Upper lobe of left lung (tissue), 6 donors: ENCODE results near the gene SLC25A13. TPM values are rescaled to one million over a fixed set of nuclear protein-coding genes. Genes with fewer than 3 reads are reported as not detected.

Source experiments
- ATAC-seq, 2 donors: fragments of 200-7000 bp; cut with Tn5 transposase; one replicate each; pipeline ENCODE4 v1.9.1; 2022; ENCODE audit warnings: mild to moderate bottlenecking in 2 of 2, moderate library complexity in 2 of 2; ENCODE audit not compliant: low FRiP score in 2 of 2
- DNase-seq, 2 donors: peaks; one replicate each; pipeline ENCODE4 v3.0.0-alpha.2; 2019 to 2020
- H3K27ac ChIP-seq, 4 donors: fragments of 200-600 bp; sonication (generic); one replicate each; pipeline ENCODE4 v1.5.1; 2016 to 2019
- H3K27me3 ChIP-seq, 4 donors: fragments of 200-600 bp; sonication (generic); one replicate each; pipeline ENCODE4 v1.5.1; 2017 to 2019
- H3K36me3 ChIP-seq, 4 donors: fragments of 200-600 bp; sonication (generic); one replicate each; pipeline ENCODE4 v1.5.1; 2016 to 2019
- H3K4me1 ChIP-seq, 4 donors: fragments of 200-600 bp; sonication (generic); one replicate each; pipeline ENCODE4 v1.5.1; 2018 to 2019
- H3K4me3 ChIP-seq, 4 donors: fragments of 200-600 bp; sonication (generic); one replicate each; pipeline ENCODE4 v1.5.1; 2017 to 2019; ENCODE audit warnings: mild to moderate bottlenecking in 2 of 4, moderate library complexity in 1 of 4
- H3K9me3 ChIP-seq, 4 donors: fragments of 200-600 bp; sonication (generic); one replicate each; pipeline ENCODE4 v1.5.1; 2018 to 2019
- CTCF ChIP-seq, 6 experiments: fragments of 450-650 bp in 4 of 6; fragments of 200-600 bp in 2 of 6; sonication (generic) in 2 of 6; IDR thresholded peaks; one replicate each; pipeline ENCODE4 v1.5.1; 2016 to 2019; ENCODE audit warnings: antibody characterized with exemption in 6 of 6
- EP300 ChIP-seq, 4 donors: sonication (generic); formaldehyde crosslinking; IDR thresholded peaks; one replicate each; pipeline ENCODE4 v1.5.1; 2017; ENCODE audit warnings: antibody characterized with exemption in 4 of 4, control low read depth in 2 of 4
- POLR2A ChIP-seq, 4 donors: fragments of 450-650 bp; IDR thresholded peaks; one replicate each; pipeline ENCODE4 v1.5.1; 2016 to 2017; ENCODE audit warnings: antibody characterized with exemption in 4 of 4, mild to moderate bottlenecking in 2 of 4
- POLR2AphosphoS5 ChIP-seq, 2 donors: sonication (generic); formaldehyde crosslinking; IDR thresholded peaks; one replicate each; pipeline ENCODE4 v1.5.1; 2017; ENCODE audit warnings: antibody characterized with exemption in 2 of 2
- WGBS, 2 donors: methylation state at CpG; one replicate each; pipeline ENCODE4 v1.1.5; 2017 to 2018; 5-methylcytosine and 5-hydroxymethylcytosine counted together
- total RNA-seq, 6 donors: library from RNA; depleted of rRNA in 4 of 6; stranded (reverse); fragments of >200 nt in 4 of 6; gene quantifications; one replicate each; pipeline versions ENCODE4 v1.1.0 to v1.2.1, GENCODE V29; 2016 to 2021
- donor health status: DM: no; HTN: no; CAD: no; lungs with moderate emphysema.
- donor health status: DM: no; HTN: yes; CAD: no; lungs with severe emphysema.

Gene SLC25A13
- total RNA-seq, 6 donors from 2014 or later: 21.4 to 39.7 (median 30.8) TPM

- H3K27me3 ChIP-seq: no peaks in the 10 kb centered on the region
- H3K4me3 ChIP-seq: no peak overlapping the region
- H3K36me3 ChIP-seq: no peaks in the 10 kb centered on the region
- no peak for ATAC-seq
- H3K4me1 ChIP-seq: no peaks in the 10 kb centered on the region
- no peak overlapping the region for H3K27ac ChIP-seq
- 73 to 85% methylated on average over 2 of the region's 2 CpGs for WGBS, 2 donors
- DNase-seq: no peak
- H3K9me3 ChIP-seq: no peaks in the 10 kb centered on the region
- TF ChIP-seq POLR2A (IDR thresholded peaks at IDR 0.05): no peak
- peak in 1 of 4 donors; percentile 20 for TF ChIP-seq EP300 (IDR thresholded peaks at IDR 0.05)
Observed at GRCh38 chr7:96331233-96331632, 9.3 kb upstream of the SLC25A13 start.

GRCh38 chr7:96330193-96330592 is 8.3 kb upstream of the SLC25A13 start:
- ATAC-seq (no peak), DNase-seq (no peak)
- Histone ChIP-seq H3K9me3 (no peaks in the 10 kb centered on the region), H3K36me3 (no peaks in the 10 kb centered on the region), H3K4me1 (no peaks in the 10 kb centered on the region), H3K27ac (no peak overlapping the region), H3K27me3 (no peaks in the 10 kb centered on the region), H3K4me3 (no peak overlapping the region)
- 79 to 81% methylated on average over 2 of the region's 2 CpGs for WGBS, 2 donors
- TF ChIP-seq CTCF (IDR thresholded peaks at IDR 0.05): no peak
- TF ChIP-seq POLR2AphosphoS5 (IDR thresholded peaks at IDR 0.05): no peak
- no peak for TF ChIP-seq POLR2A (IDR thresholded peaks at IDR 0.05)
- TF ChIP-seq EP300 (IDR thresholded peaks at IDR 0.05): no peak

GRCh38 chr7:96329241-96329640 is 7.3 kb upstream of the SLC25A13 start:
- Histone ChIP-seq H3K27ac (no peak overlapping the region), H3K4me1 (no peaks in the 10 kb centered on the region), H3K27me3 (no peaks in the 10 kb centered on the region), H3K9me3 (no peaks in the 10 kb centered on the region), H3K4me3 (no peak overlapping the region), H3K36me3 (no peaks in the 10 kb centered on the region)
- 44 to 91% methylated on average over 1 of the region's 1 CpG for WGBS, 2 donors
- DNase-seq: no peak
- TF ChIP-seq CTCF (IDR thresholded peaks at IDR 0.05): no peak
- no peak for ATAC-seq

- H3K36me3 ChIP-seq: no peaks in the 10 kb centered on the region
- H3K9me3 ChIP-seq: no peaks in the 10 kb centered on the region
- no peaks in the 10 kb centered on the region for H3K4me1 ChIP-seq
- ATAC-seq: no peak
- no peak overlapping the region for H3K27ac ChIP-seq
- DNase-seq: no peak
- WGBS, 2 donors: 74 to 81% methylated on average over 1 of the region's 1 CpG
- H3K4me3 ChIP-seq: no peak overlapping the region
- no peak for TF ChIP-seq CTCF (IDR thresholded peaks at IDR 0.05)
- TF ChIP-seq POLR2AphosphoS5 (IDR thresholded peaks at IDR 0.05): no peak
- H3K27me3 ChIP-seq: no peaks in the 10 kb centered on the region
Observed at GRCh38 chr7:96328016-96328415, 6.1 kb upstream of the SLC25A13 start.

DNA sequence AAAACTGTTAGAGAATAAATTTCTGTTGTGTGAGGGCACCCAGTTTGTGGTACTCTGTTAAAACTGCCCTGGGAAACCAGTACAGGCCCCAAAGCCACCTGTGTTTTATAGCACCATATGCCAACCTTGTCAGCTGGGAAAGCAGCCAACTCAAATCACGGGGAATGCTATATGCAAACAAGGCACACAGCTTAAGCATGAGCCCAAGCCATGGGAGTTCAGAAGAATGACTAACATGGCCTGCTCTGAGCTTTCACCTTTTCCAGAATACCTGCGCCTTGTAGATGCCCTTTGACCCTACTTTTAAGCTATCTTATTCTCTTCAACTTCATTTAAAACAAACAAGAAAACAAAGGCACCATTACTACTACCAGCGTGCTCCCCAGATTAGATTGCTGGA is 5.5 kb upstream of the SLC25A13 start:
- 60 to 64% methylated on average over 3 of the region's 3 CpGs for WGBS, 2 donors
- H3K4me3 ChIP-seq: no peak overlapping the region
- no peak for ATAC-seq
- TF ChIP-seq EP300 (IDR thresholded peaks at IDR 0.05) (no peak), CTCF (IDR thresholded peaks at IDR 0.05) (no peak), POLR2A (IDR thresholded peaks at IDR 0.05) (no peak), POLR2AphosphoS5 (IDR thresholded peaks at IDR 0.05) (no peak)
- H3K36me3 ChIP-seq: no peaks in the 10 kb centered on the region
- no peak overlapping the region for H3K27ac ChIP-seq
- H3K4me1 ChIP-seq: peaks cover 0 to 3% (median 2%) of the 10 kb centered on the region in 4 donors
- DNase-seq: no peak
- H3K27me3 ChIP-seq: no peaks in the 10 kb centered on the region
- H3K9me3 ChIP-seq: no peaks in the 10 kb centered on the region
